Activated CD4-positive, alpha-beta memory T cell treated with anti-CD3 and anti-CD28 coated beads for 36 hours (primary cell): ENCODE data around the gene INSYN1. TPM values are rescaled to one million over a fixed set of nuclear protein-coding genes. Genes with fewer than 3 reads are reported as not detected.

Experiments used
- CTCF ChIA-PET: fragments of 350-600 bp; sonication (Branson Sonifier 250); formaldehyde crosslinking; loops from one replicate; lab custom pipeline; 2021; ENCODE audit warnings: antibody characterized with exemption, inconsistent platforms; lab: Charles Lee
- POLR2A ChIA-PET: fragments of 350-600 bp; sonication (Branson Sonifier 250); formaldehyde crosslinking; loops from one replicate; lab custom pipeline; 2021; ENCODE audit warnings: antibody characterized with exemption; lab: Charles Lee
- DNase-seq: peaks from one replicate; pipeline ENCODE4 v3.0.0-alpha.2; 2020
- H3K27ac Mint-ChIP-seq: one replicate; pipeline ENCODE4 v1.8.0; 2021; ENCODE audit warnings: mixed read lengths
- H3K27me3 Mint-ChIP-seq: one replicate; pipeline ENCODE4 v1.8.0; 2021; ENCODE audit warnings: mixed read lengths
- H3K36me3 Mint-ChIP-seq: one replicate; pipeline ENCODE4 v1.8.0; 2021; ENCODE audit warnings: mixed read lengths
- H3K4me1 Mint-ChIP-seq: one replicate; pipeline ENCODE4 v1.8.0; 2021; ENCODE audit warnings: low read depth, mixed read lengths
- H3K4me3 Mint-ChIP-seq: one replicate; pipeline ENCODE4 v1.8.0; 2021; ENCODE audit warnings: mild to moderate bottlenecking, mixed read lengths
- H3K9me3 Mint-ChIP-seq: one replicate; pipeline ENCODE4 v1.8.0; 2021; ENCODE audit warnings: mixed read lengths
- intact Hi-C: fragments of 100-400 bp; cut with micrococcal nuclease; formaldehyde crosslinking; loops from one replicate; pipeline ENCODE4 v1.15.1; 2023
- total RNA-seq, 2 experiments: library from RNA; stranded (reverse); gene quantifications; one replicate each; pipeline ENCODE4 v1.2.3, GENCODE V29; 2021

INSYN1 gene
- total RNA-seq, 2 experiments from 2014 or later: not detected

DNA sequence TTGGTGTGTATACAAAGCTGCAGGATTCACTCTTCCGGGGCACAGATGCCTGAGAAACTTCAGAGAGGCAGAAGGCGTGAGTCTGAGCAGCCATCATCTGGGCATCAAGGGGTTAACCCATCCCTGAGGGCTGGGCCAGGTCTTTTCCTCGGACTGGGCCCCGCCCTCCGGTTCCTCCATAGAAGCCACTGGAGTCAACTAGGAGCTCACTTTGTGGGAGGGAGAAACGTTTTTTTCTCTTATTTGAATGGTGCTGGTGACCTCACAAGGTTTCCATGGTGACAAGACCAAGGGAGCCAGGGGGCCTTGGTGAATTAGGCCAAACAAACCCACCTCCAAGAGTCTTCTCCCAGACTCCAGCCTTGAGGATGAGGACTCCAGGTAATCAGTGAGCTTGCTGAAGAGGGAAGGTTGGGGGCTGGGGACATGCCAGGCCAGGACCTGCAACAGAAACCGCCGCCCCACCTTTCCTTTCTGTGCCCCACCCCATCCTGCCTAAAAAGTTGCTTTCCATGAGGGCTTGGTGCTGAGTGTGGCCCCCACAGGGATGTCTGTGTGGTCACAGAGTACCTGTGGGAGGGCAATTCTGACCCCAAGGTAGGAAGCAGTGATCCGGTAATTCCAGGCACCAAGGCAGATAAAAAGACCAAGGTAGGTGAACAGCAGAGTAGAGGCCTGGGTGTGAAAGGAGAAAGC lies 14.8 kb upstream of the INSYN1 start:
- POLR2A ChIA-PET: no interaction called here
- intact Hi-C loops: no loop called here
- H3K27me3 Mint-ChIP-seq: peaks cover 10% of the 10 kb centered on the region

GRCh38 chr15:73766598-73766997 lies 13.4 kb upstream of the INSYN1 start:
- POLR2A ChIA-PET: no interaction called here
- Mint-ChIP-seq H3K4me3 (no peak overlapping the region), H3K9me3 (no peaks in the 10 kb centered on the region), H3K27me3 (peaks cover 10% of the 10 kb centered on the region), H3K4me1 (no peaks in the 10 kb centered on the region), H3K36me3 (no peaks in the 10 kb centered on the region), H3K27ac (no peak overlapping the region)
- DNase-seq: no peak
- CTCF ChIA-PET: no interaction called here
- intact Hi-C loops: no loop called here

More for the DNA sequence above, 14.8 kb upstream of the INSYN1 start:
- H3K4me3 Mint-ChIP-seq: no peak overlapping the region
- H3K27ac Mint-ChIP-seq: no peak overlapping the region
- no peaks in the 10 kb centered on the region for H3K9me3 Mint-ChIP-seq
- no peaks in the 10 kb centered on the region for H3K36me3 Mint-ChIP-seq
- CTCF ChIA-PET: no interaction called here
- H3K4me1 Mint-ChIP-seq: no peaks in the 10 kb centered on the region
- no peak for DNase-seq

- intact Hi-C loops: no loop called here
Measured at GRCh38 chr15:73765778-73766177, 12.6 kb upstream of the INSYN1 start.

GRCh38 chr15:73763931-73764330 lies 10.8 kb upstream of the INSYN1 start:
- Mint-ChIP-seq H3K9me3 (no peaks in the 10 kb centered on the region), H3K27me3 (peaks cover 8% of the 10 kb centered on the region)
- intact Hi-C loops: no loop called here

More at GRCh38 chr15:73765778-73766177, 12.6 kb upstream of the INSYN1 start:
- H3K27me3 Mint-ChIP-seq: peaks cover 8% of the 10 kb centered on the region
- H3K27ac Mint-ChIP-seq: no peak overlapping the region
- H3K9me3 Mint-ChIP-seq: no peaks in the 10 kb centered on the region
- ChIA-PET POLR2A (no interaction called here), CTCF (no interaction called here)
- DNase-seq: no peak
- H3K4me3 Mint-ChIP-seq: no peak overlapping the region
- no peaks in the 10 kb centered on the region for H3K36me3 Mint-ChIP-seq
- H3K4me1 Mint-ChIP-seq: no peaks in the 10 kb centered on the region

DNA sequence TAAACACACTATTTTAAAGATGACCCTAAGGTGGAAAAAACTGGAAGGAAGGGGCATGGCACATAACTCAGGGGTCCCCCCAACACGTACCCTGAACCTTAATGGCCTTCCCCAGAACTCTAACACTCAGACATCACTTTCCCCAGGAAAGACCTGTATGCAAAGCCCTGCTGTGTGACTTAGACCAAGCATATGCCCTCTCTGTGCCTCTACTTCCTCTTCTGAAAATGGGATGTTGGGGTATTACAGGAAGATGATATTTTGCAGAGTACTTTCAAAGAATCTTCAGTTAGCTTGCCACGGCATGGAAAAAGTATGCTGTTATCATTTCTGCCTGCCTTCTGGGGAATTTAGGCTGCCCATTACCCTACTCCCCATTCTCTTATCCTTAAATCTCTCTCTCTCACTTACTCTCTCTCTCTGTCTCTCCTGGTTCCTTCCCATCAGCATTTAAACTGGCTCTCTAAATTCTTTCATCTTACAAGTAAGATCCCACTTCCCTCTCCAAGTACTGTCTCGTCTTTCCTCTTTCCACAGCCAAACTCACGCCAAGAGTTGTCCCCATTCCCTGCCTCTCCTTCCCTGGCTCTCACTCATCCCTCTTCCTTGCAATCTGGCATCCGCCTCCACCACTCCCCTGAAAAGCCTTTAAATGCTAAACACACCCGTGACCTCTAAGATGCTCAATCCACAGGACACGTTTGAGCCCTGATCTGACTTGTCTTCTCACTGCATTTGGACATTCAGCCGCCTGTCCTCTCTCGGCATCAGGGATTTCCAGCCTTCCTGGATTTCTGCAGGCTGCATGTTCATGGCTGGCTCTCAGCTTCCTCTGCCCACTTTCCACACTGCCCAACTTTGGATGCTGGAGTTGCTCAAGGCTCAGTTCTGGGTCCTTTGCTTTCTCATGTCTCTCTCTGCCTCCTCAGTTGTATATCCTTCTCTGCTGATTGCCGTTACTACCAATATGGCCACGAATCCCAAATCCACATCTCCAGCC lies 7.5 kb upstream of the INSYN1 start:
- intact Hi-C loops: no loop called here
- Mint-ChIP-seq H3K4me1 (no peaks in the 10 kb centered on the region), H3K4me3 (no peak overlapping the region), H3K27me3 (peaks cover 19% of the 10 kb centered on the region), H3K9me3 (no peaks in the 10 kb centered on the region), H3K27ac (no peak overlapping the region), H3K36me3 (no peaks in the 10 kb centered on the region)
- POLR2A ChIA-PET: no interaction called here
- DNase-seq: no peak
- CTCF ChIA-PET: no interaction called here

More at GRCh38 chr15:73763931-73764330, 10.8 kb upstream of the INSYN1 start:
- no peak for DNase-seq
- Mint-ChIP-seq H3K4me1 (no peaks in the 10 kb centered on the region), H3K4me3 (no peak overlapping the region), H3K27ac (no peak overlapping the region), H3K36me3 (no peaks in the 10 kb centered on the region)
- ChIA-PET CTCF (no interaction called here), POLR2A (no interaction called here)

GRCh38 chr15:73758461-73758860 lies 5.3 kb upstream of the INSYN1 start:
- CTCF ChIA-PET: interaction anchor here (0.6 kb wide), 1 partner anchor 140 kb away, joined by 3 read pairs; no protein-coding TSS in a partner anchor
- H3K27me3 Mint-ChIP-seq: peaks cover 37% of the 10 kb centered on the region

GRCh38 chr15:73757571-73757970 lies 4.4 kb upstream of the INSYN1 start:
- peaks cover 36% of the 10 kb centered on the region for H3K27me3 Mint-ChIP-seq
- H3K4me1 Mint-ChIP-seq: no peaks in the 10 kb centered on the region
- POLR2A ChIA-PET: no interaction called here
- intact Hi-C loops: no loop called here
- no peaks in the 10 kb centered on the region for H3K9me3 Mint-ChIP-seq
- no peak overlapping the region for H3K27ac Mint-ChIP-seq
- H3K4me3 Mint-ChIP-seq: no peak overlapping the region
- CTCF ChIA-PET: no interaction called here
- DNase-seq: no peak
- no peaks in the 10 kb centered on the region for H3K36me3 Mint-ChIP-seq

More at GRCh38 chr15:73758461-73758860, 5.3 kb upstream of the INSYN1 start:
- POLR2A ChIA-PET: no interaction called here
- intact Hi-C loops: no loop called here
- H3K27ac Mint-ChIP-seq: no peak overlapping the region
- no peaks in the 10 kb centered on the region for H3K36me3 Mint-ChIP-seq
- no peaks in the 10 kb centered on the region for H3K4me1 Mint-ChIP-seq
- no peak for DNase-seq
- no peak overlapping the region for H3K4me3 Mint-ChIP-seq
- no peaks in the 10 kb centered on the region for H3K9me3 Mint-ChIP-seq

- intact Hi-C loops: no loop called here
- Mint-ChIP-seq H3K27me3 (peaks cover 36% of the 10 kb centered on the region), H3K36me3 (no peaks in the 10 kb centered on the region), H3K4me3 (no peak overlapping the region), H3K4me1 (no peaks in the 10 kb centered on the region), H3K9me3 (no peaks in the 10 kb centered on the region), H3K27ac (no peak overlapping the region)
- no peak for DNase-seq
- ChIA-PET CTCF (no interaction called here), POLR2A (no interaction called here)
Measured at GRCh38 chr15:73756947-73757513, 3.9 kb upstream of the INSYN1 start.

- no peak overlapping the region for H3K27ac Mint-ChIP-seq
- peaks cover 37% of the 10 kb centered on the region for H3K27me3 Mint-ChIP-seq
- no peak for DNase-seq
- H3K36me3 Mint-ChIP-seq: no peaks in the 10 kb centered on the region
- intact Hi-C loops: no loop called here
- ChIA-PET CTCF (no interaction called here), POLR2A (no interaction called here)
- H3K4me3 Mint-ChIP-seq: no peak overlapping the region
- no peaks in the 10 kb centered on the region for H3K9me3 Mint-ChIP-seq
- peaks cover 1% of the 10 kb centered on the region for H3K4me1 Mint-ChIP-seq
Measured at GRCh38 chr15:73756390-73756789, 3.2 kb upstream of the INSYN1 start.

DNA sequence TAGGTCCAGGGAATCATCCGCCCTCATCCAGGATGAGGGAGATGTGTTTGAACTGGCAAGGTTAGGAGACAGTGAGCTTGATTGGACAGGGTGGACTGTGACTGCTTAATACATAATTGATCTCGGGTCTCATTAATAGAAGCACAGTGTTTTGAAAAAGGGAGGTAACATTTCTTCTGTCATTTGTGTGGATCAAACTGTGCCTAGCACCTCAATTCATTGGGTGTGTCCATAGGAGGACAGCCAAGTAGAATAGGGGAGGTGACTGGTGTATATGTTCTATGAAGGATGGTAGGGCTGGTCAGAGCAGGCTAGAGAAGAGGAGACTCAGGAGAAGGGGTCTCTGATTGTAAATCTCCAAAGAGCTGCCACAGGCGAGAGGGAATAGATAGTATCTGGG lies 2.8 kb upstream of the INSYN1 start:
- Mint-ChIP-seq H3K9me3 (no peaks in the 10 kb centered on the region), H3K36me3 (no peaks in the 10 kb centered on the region), H3K4me1 (peaks cover 3% of the 10 kb centered on the region), H3K4me3 (no peak overlapping the region), H3K27ac (no peak overlapping the region), H3K27me3 (peaks cover 39% of the 10 kb centered on the region)
- CTCF ChIA-PET: no interaction called here
- intact Hi-C loops: no loop called here
- POLR2A ChIA-PET: no interaction called here
- DNase-seq: no peak

- H3K27ac Mint-ChIP-seq: no peak overlapping the region
- intact Hi-C loops: no loop called here
- H3K4me3 Mint-ChIP-seq: no peak overlapping the region
- CTCF ChIA-PET: no interaction called here
- H3K4me1 Mint-ChIP-seq: peaks cover 3% of the 10 kb centered on the region
- POLR2A ChIA-PET: no interaction called here
- no peaks in the 10 kb centered on the region for H3K9me3 Mint-ChIP-seq
- no peaks in the 10 kb centered on the region for H3K36me3 Mint-ChIP-seq
- DNase-seq: no peak
- H3K27me3 Mint-ChIP-seq: peaks cover 43% of the 10 kb centered on the region
Measured at GRCh38 chr15:73755481-73755880, 2.3 kb upstream of the INSYN1 start.

DNA sequence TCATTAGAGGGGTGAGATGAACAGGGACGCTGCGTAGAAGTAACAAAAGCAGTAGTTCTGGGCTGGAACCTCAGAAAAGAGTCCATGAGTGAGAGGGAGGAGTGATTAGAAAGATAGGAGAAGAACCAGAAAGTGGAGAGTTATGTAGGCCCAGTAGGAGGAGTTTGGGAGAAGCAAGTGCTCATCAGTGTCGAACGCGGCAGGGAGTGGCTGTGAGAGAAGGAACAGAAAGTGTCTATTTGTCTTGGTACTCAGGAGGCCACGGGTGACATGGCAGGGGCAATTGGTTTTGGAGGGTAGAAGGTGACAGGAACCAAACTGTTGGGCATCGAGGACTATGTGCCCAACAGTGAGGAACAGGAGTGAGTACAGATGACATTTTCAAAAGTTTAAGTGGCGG lies 1.3 kb upstream of the INSYN1 start:
- DNase-seq: no peak
- Mint-ChIP-seq H3K36me3 (no peaks in the 10 kb centered on the region), H3K27me3 (peaks cover 43% of the 10 kb centered on the region)

More for the DNA sequence above, 1.3 kb upstream of the INSYN1 start:
- intact Hi-C loops: no loop called here
- H3K4me1 Mint-ChIP-seq: peaks cover 3% of the 10 kb centered on the region
- POLR2A ChIA-PET: no interaction called here
- no peaks in the 10 kb centered on the region for H3K9me3 Mint-ChIP-seq
- no peak overlapping the region for H3K27ac Mint-ChIP-seq
- H3K4me3 Mint-ChIP-seq: no peak overlapping the region
- CTCF ChIA-PET: no interaction called here
